NCI-H446 (cell line): ENCODE results near the gene PCDHA1.
"Not testable (repeated sequence)": the region's sequence is repeated elsewhere in the genome, so short reads cannot be mapped to it uniquely, and the experiment has no call there.

Source experiments
- DNase-seq, 2 experiments: peaks; one replicate each; lab custom pipeline; 2025; lab: John Stamatoyannopoulos, UW

PCDHA1 gene

GRCh38 chr5:140808241-140808888 is 22.4 kb downstream of the PCDHA1 start:
- DNase-seq, result not testable (repeated sequence)

GRCh38 chr5:140808889-140809291 is 22.9 kb downstream of the PCDHA1 start:
- no peak for DNase-seq

- no peak for DNase-seq
Observed at GRCh38 chr5:140821375-140822280, 35.7 kb downstream of the PCDHA1 start, which contains the start of gene PCDHA5. PCDHA5 (plus strand) TSS chr5:140821613.

GRCh38 chr5:140822281-140822629 is 36.3 kb downstream of the PCDHA1 start:
- no peak for DNase-seq

GRCh38 chr5:140822969-140823368 is 37.0 kb downstream of the PCDHA1 start:
- DNase-seq, result not testable (repeated sequence)

GRCh38 chr5:140823475-140823874 is 37.5 kb downstream of the PCDHA1 start:
- no peak for DNase-seq

- peak; percentile 10 to 66 for DNase-seq
Observed at GRCh38 chr5:140827704-140828361, 41.9 kb downstream of the PCDHA1 start, which contains the start of gene PCDHA6. PCDHA6 (plus strand) TSS chr5:140827960; CDS start chr5:140828092, 132 bp downstream.

- peak; percentile 2 to 46 for DNase-seq
Observed at GRCh38 chr5:140828362-140828737, 42.4 kb downstream of the PCDHA1 start.

GRCh38 chr5:140829511-140830501 is 43.9 kb downstream of the PCDHA1 start:
- DNase-seq, result not testable (repeated sequence)

GRCh38 chr5:140833993-140834392 is 48.1 kb downstream of the PCDHA1 start, which contains the start of gene PCDHA7:
PCDHA7 (plus strand) TSS chr5:140834269; CDS start chr5:140834384, 115 bp downstream.
- no peak for DNase-seq

- not testable (repeated sequence) for DNase-seq
Observed at GRCh38 chr5:140834439-140835008, 48.6 kb downstream of the PCDHA1 start.

GRCh38 chr5:140835622-140836510 is 49.9 kb downstream of the PCDHA1 start:
- no peak for DNase-seq

GRCh38 chr5:140840978-140841962 is 55.3 kb downstream of the PCDHA1 start, which contains the start of gene PCDHA8:
PCDHA8 (plus strand) TSS chr5:140841187; CDS start chr5:140841322, 135 bp downstream.
- no peak for DNase-seq

GRCh38 chr5:140842798-140843733 is 57.1 kb downstream of the PCDHA1 start:
- no peak for DNase-seq

GRCh38 chr5:140848139-140849102 is 62.5 kb downstream of the PCDHA1 start, which contains the start of gene PCDHA9:
PCDHA9 (plus strand) TSS chr5:140848382; CDS start chr5:140848496, 114 bp downstream.
- not testable (repeated sequence) for DNase-seq
